PC-3 (cell line): ENCODE measurements around the gene USP17L15. TPM values are rescaled to one million over a fixed set of nuclear protein-coding genes. Genes with fewer than 3 reads are reported as not detected.
"Not testable (repeated sequence)": the region's sequence is repeated elsewhere in the genome, so short reads cannot be mapped to it uniquely, and the experiment has no call there.

Experiments used
- ATAC-seq: fragments of 200-7000 bp; cut with Tn5 transposase; 2 replicates; pipeline ENCODE4 v1.9.1; 2020; ENCODE audit warnings: mild to moderate bottlenecking, moderate library complexity
- BruUV-seq: library from RNA; stranded (reverse); fragments of 400-500 nt; replicated peaks from 2 replicates; lab custom pipeline; 2021; lab: Mats Ljungman, UMichigan
- CTCF ChIA-PET: fragments of 300-600 bp; sonication (Branson Sonifier 250); formaldehyde crosslinking; loops from one replicate; lab custom pipeline; 2022; ENCODE audit warnings: antibody characterized with exemption; lab: Charles Lee
- POLR2A ChIA-PET: fragments of 300-600 bp; sonication (Branson Sonifier 250); formaldehyde crosslinking; loops from one replicate; lab custom pipeline; 2022; ENCODE audit warnings: antibody characterized with exemption; ENCODE audit not compliant: unreplicated experiment; lab: Charles Lee
- DNase-seq: peaks from one replicate; pipeline ENCODE4 v3.0.0-alpha.2; 2015
- H2AFZ ChIP-seq: fragments of 300-600 bp; sonication (generic); 2 replicates; pipeline ENCODE4 v1.6.0; 2016; ENCODE audit warnings: antibody characterized with exemption, low read length
- H3F3A ChIP-seq: fragments of 300-600 bp; sonication (generic); one replicate; pipeline ENCODE4 v1.6.0; 2017; ENCODE audit warnings: antibody characterized with exemption, low read length, control low read depth, mild to moderate bottlenecking; ENCODE audit not compliant: unreplicated experiment
- H3K27ac ChIP-seq: fragments of 300-600 bp; sonication (generic); 2 replicates; pipeline ENCODE4 v1.5.1; 2016; ENCODE audit warnings: mild to moderate bottlenecking, low read length
- H3K27me3 ChIP-seq: fragments of 300-600 bp; sonication (generic); 2 replicates; pipeline ENCODE4 v1.6.1; 2016; ENCODE audit warnings: low read length, mixed read lengths
- H3K36me3 ChIP-seq: fragments of 300-600 bp; sonication (generic); 2 replicates; pipeline ENCODE4 v1.6.1; 2016; ENCODE audit warnings: low read depth, mixed run types, low read length, mixed read lengths
- H3K4me1 ChIP-seq: fragments of 300-600 bp; sonication (generic); 2 replicates; pipeline ENCODE4 v1.5.1; 2016; ENCODE audit warnings: low read length; ENCODE audit not compliant: insufficient read depth
- H3K4me2 ChIP-seq: fragments of 300-600 bp; sonication (generic); 2 replicates; pipeline ENCODE4 v1.6.0; 2016; ENCODE audit warnings: low read length
- H3K4me3 ChIP-seq: fragments of 300-600 bp; sonication (generic); 2 replicates; pipeline ENCODE4 v1.5.1; 2016; ENCODE audit warnings: mild to moderate bottlenecking, low read length, mixed read lengths
- H3K79me2 ChIP-seq: fragments of 300-600 bp; sonication (generic); 2 replicates; pipeline ENCODE4 v1.6.1; 2017; ENCODE audit warnings: low read length, mixed read lengths
- H3K9ac ChIP-seq: fragments of 300-600 bp; sonication (generic); 2 replicates; pipeline ENCODE4 v1.6.0; 2016; ENCODE audit warnings: mild to moderate bottlenecking, low read length
- H3K9me2 ChIP-seq: fragments of 300-600 bp; sonication (generic); replicated peaks from 2 replicates; pipeline ENCODE4 v1.6.1; 2016; ENCODE audit warnings: mixed run types, low read length, mixed read lengths
- H3K9me3 ChIP-seq: fragments of 300-600 bp; sonication (generic); 2 replicates; pipeline ENCODE4 v1.6.1; 2016; ENCODE audit warnings: low read length, mixed read lengths
- H4K20me1 ChIP-seq: fragments of 300-600 bp; sonication (generic); 2 replicates; pipeline ENCODE4 v1.6.1; 2016; ENCODE audit warnings: low read length, mixed read lengths
- intact Hi-C: fragments of 100-400 bp; cut with micrococcal nuclease; formaldehyde crosslinking; loops from 2 replicates; pipeline ENCODE4 v1.9.0; 2023
- total RNA-seq: library from RNA; depleted of rRNA; stranded (reverse); fragments of >200 nt; gene quantifications from 2 replicates; pipeline ENCODE4 v1.2.3, GENCODE V29; 2014; rRNA removed

USP17L15 gene
- total RNA-seq, 1 experiment from 2014 or later, result not detected

DNA sequence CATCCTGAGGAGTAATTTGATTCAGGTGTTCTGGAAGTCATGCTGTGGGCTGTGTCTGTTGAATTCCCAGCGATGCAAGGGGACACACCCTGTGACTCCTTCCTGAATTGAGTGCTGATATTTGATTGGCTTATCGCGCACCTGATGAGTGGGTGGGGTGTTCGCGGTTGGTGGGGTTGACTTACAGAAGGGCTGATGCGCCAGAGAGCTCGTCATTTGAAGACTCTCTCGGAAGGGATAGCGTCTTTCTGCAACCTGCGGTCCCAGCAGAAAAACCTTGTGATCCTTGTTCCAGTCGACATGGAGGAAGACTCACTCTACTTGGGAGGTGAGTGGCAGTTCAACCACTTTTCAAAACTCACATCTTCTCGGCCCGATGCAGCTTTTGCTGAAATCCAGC is 28.4 kb downstream of the USP17L15 start, which contains the start of gene USP17L21:
Gene USP17L21 (plus strand): TSS at position 301 of the 400 bp plus-strand sequence. CDS start 0 bp downstream, at position 301.
- H4K20me1 ChIP-seq, intact Hi-C loops, POLR2A ChIA-PET, H3K9me2 ChIP-seq, H2AFZ ChIP-seq, CTCF ChIA-PET, H3K27me3 ChIP-seq, H3K9me3 ChIP-seq, DNase-seq, H3K79me2 ChIP-seq, H3K4me3 ChIP-seq, H3K4me1 ChIP-seq, H3F3A ChIP-seq, H3K9ac ChIP-seq, BruUV-seq, ATAC-seq, H3K4me2 ChIP-seq, H3K27ac ChIP-seq, H3K36me3 ChIP-seq: not testable (repeated sequence)

DNA sequence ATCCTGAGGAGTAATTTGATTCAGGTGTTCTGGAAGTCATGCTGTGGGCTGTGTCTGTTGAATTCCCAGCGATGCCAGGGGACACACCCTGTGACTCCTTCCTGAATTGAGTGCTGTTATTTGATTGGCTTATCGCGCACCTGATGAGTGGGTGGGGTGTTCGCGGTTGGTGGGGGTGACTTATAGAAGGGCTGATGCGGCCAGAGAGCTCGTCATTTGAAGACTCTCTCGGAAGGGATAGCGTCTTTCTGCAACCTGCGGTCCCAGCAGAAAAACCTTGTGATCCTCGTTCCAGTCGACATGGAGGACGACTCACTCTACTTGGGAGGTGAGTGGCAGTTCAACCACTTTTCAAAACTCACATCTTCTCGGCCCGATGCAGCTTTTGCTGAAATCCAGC is 33.1 kb downstream of the USP17L15 start, which contains the start of gene USP17L22:
Gene USP17L22 (plus strand): TSS at position 301 of the 400 bp plus-strand sequence. CDS start 0 bp downstream, at position 301.
- H3K79me2 ChIP-seq, H3K27ac ChIP-seq, intact Hi-C loops, BruUV-seq, H3K9me2 ChIP-seq, H3K9ac ChIP-seq, H3F3A ChIP-seq, POLR2A ChIA-PET, H3K4me2 ChIP-seq, H4K20me1 ChIP-seq, DNase-seq, H3K4me3 ChIP-seq, H3K9me3 ChIP-seq, ATAC-seq, H2AFZ ChIP-seq, H3K4me1 ChIP-seq, CTCF ChIA-PET, H3K27me3 ChIP-seq, H3K36me3 ChIP-seq: not testable (repeated sequence)

DNA sequence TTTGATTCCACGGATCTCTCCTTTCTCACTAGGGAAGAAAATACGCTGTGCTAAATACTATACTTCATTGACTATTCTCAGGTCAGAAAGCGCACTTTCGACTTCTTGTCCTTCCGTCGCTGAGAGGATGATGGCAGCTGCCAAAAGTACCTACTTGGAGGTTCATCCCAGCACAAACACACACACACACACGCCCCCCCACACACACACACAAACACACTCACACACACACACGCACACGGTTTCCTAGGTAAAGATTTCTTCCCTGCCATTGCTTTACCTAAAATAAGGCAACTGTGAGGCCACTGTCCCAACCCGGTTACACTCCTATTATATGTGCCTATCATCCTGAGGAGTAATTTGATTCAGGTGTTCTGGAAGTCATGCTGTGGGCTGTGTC is 37.5 kb downstream of the USP17L15 start:
- H3K27me3 ChIP-seq, POLR2A ChIA-PET, H3K79me2 ChIP-seq, intact Hi-C loops, H3K27ac ChIP-seq, CTCF ChIA-PET, BruUV-seq, H3K4me2 ChIP-seq, H3K9me2 ChIP-seq, H3K4me1 ChIP-seq, H2AFZ ChIP-seq, H3K9ac ChIP-seq, H3F3A ChIP-seq, ATAC-seq, H3K9me3 ChIP-seq, H3K4me3 ChIP-seq, DNase-seq, H3K36me3 ChIP-seq, H4K20me1 ChIP-seq: not testable (repeated sequence)

Other genes with a start within 250 kb of the USP17L15 start
- not detected in 2 replicates for gene FAM90A26, start 64.0 kb upstream of the USP17L15 start, total RNA-seq
- gene USP17L10, start 23.7 kb upstream of the USP17L15 start, total RNA-seq, result not detected in 2 replicates
- not detected in 2 replicates for gene USP17L11, start 19.0 kb upstream of the USP17L15 start, total RNA-seq
- gene USP17L12, start 14.2 kb upstream of the USP17L15 start, total RNA-seq, result not detected in 2 replicates
- not detected in 2 replicates for gene USP17L13, start 9.5 kb upstream of the USP17L15 start, total RNA-seq
- not detected in 2 replicates for gene USP17L17, start 9.5 kb downstream of the USP17L15 start, total RNA-seq
- not detected in 2 replicates for gene USP17L18, start 14.2 kb downstream of the USP17L15 start, total RNA-seq
- gene USP17L19, start 19.0 kb downstream of the USP17L15 start, total RNA-seq, result not detected in 2 replicates
- not detected in 2 replicates for gene USP17L20, start 23.7 kb downstream of the USP17L15 start, total RNA-seq
- gene USP17L21, start 28.5 kb downstream of the USP17L15 start, total RNA-seq, result not detected in 2 replicates
- gene USP17L22, start 33.2 kb downstream of the USP17L15 start, total RNA-seq, result not detected in 2 replicates
- not detected in 2 replicates for gene USP17L24, start 90.8 kb downstream of the USP17L15 start, total RNA-seq
- not detected in 2 replicates for gene USP17L25, start 95.5 kb downstream of the USP17L15 start, total RNA-seq
- gene USP17L26, start 100.3 kb downstream of the USP17L15 start, total RNA-seq, result not detected in 2 replicates
- gene USP17L5, start 105.0 kb downstream of the USP17L15 start, total RNA-seq, result not detected in 2 replicates
- gene USP17L27, start 109.8 kb downstream of the USP17L15 start, total RNA-seq, result not detected in 2 replicates
- gene USP17L28, start 114.5 kb downstream of the USP17L15 start, total RNA-seq, result not detected in 2 replicates
- not detected in 2 replicates for gene USP17L29, start 119.3 kb downstream of the USP17L15 start, total RNA-seq
- not detected in 2 replicates for gene USP17L30, start 128.7 kb downstream of the USP17L15 start, total RNA-seq
- not detected in 2 replicates for gene DEFB131A, start 210.0 kb downstream of the USP17L15 start, total RNA-seq